ENCODE data around the gene UNC93B1.

UNC93B1 gene

DNA sequence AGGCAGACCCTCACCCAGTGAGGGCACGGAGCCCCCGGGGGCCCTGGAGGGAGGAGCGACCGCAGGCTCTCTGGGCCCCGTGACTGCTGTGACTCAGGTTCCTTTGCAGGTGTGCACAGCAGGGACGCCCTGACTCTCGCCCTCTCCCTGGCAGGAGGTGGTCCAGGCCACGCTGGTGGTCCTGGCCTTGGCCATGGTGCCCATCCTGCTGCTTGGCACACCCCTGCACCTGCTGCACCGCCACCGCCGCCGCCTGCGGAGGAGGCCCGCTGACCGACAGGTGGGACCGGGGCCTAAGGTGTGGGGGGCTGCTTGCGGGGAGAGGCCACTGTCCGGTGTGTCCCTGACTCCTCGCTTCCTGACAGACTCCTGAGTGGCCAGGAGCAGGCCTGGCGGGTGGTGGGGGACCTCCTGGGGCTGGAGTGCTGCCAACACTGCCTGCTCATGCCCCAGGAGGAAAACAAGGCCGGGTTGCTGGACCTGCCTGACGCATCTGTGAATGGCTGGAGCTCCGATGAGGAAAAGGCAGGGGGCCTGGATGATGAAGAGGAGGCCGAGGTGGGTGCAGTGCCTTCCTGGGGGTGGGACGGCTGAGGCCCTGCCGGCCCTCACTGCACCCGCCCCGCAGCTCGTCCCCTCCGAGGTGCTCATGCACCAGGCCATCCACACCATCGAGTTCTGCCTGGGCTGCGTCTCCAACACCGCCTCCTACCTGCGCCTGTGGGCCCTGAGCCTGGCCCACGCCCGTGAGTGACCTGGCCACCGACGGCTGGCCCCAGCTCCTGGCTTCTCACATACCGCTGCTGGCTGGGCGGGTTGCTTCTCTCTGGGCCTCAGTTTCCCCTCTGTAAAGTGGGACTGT lies 45.8 kb upstream of the UNC93B1 start:
- CTCF ChIA-PET, result interaction anchor here (3.0 kb wide), 1 partner anchor 8 kb away, joined by 13 read pairs; no protein-coding TSS in a partner anchor

GRCh38 chr11:68048681-68049508 lies 45.0 kb upstream of the UNC93B1 start:
- POLR2A ChIA-PET, result no interaction called here
- no peak for DNase-seq (ENCODE audit: extremely low spot score)
- CTCF ChIA-PET, result no interaction called here
- TF ChIP-seq, protein P1, sequence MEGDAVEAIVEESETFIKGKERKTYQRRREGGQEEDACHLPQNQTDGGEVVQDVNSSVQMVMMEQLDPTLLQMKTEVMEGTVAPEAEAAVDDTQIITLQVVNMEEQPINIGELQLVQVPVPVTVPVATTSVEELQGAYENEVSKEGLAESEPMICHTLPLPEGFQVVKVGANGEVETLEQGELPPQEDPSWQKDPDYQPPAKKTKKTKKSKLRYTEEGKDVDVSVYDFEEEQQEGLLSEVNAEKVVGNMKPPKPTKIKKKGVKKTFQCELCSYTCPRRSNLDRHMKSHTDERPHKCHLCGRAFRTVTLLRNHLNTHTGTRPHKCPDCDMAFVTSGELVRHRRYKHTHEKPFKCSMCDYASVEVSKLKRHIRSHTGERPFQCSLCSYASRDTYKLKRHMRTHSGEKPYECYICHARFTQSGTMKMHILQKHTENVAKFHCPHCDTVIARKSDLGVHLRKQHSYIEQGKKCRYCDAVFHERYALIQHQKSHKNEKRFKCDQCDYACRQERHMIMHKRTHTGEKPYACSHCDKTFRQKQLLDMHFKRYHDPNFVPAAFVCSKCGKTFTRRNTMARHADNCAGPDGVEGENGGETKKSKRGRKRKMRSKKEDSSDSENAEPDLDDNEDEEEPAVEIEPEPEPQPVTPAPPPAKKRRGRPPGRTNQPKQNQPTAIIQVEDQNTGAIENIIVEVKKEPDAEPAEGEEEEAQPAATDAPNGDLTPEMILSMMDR (IDR thresholded peaks at IDR 0.05; ENCODE audit: control extremely low read depth, extremely low read depth, low read depth, missing control alignments), result no peak

More for the DNA sequence above, 45.8 kb upstream of the UNC93B1 start:
- TF ChIP-seq, protein P1 (IDR thresholded peaks at IDR 0.05; ENCODE audit: control extremely low read depth, extremely low read depth, low read depth, missing control alignments), result no peak
- POLR2A ChIA-PET, result no interaction called here
- no peak for DNase-seq (ENCODE audit: extremely low spot score)

GRCh38 chr11:68047437-68048290 lies 43.8 kb upstream of the UNC93B1 start:
- ChIA-PET CTCF (no interaction called here), POLR2A (interaction anchor here (0.6 kb wide), 1 partner anchor 29 kb away, joined by 3 read pairs; no protein-coding TSS in a partner anchor)
- DNase-seq (ENCODE audit: extremely low spot score), result no peak
- TF ChIP-seq, protein P1 (IDR thresholded peaks at IDR 0.05; ENCODE audit: control extremely low read depth, extremely low read depth, low read depth, missing control alignments), result no peak

- ChIA-PET POLR2A (no interaction called here), CTCF (interaction anchor here (1.1 kb wide), 1 partner anchor 15 kb away, joined by 3 read pairs; no protein-coding TSS in a partner anchor)
- no peak for DNase-seq (ENCODE audit: extremely low spot score)
- TF ChIP-seq, protein P1 (IDR thresholded peaks at IDR 0.05; ENCODE audit: control extremely low read depth, extremely low read depth, low read depth, missing control alignments), result no peak
Observed at GRCh38 chr11:68044898-68045351, 41.0 kb upstream of the UNC93B1 start.

- TF ChIP-seq, protein P1 (IDR thresholded peaks at IDR 0.05; ENCODE audit: control extremely low read depth, extremely low read depth, low read depth, missing control alignments), result no peak
- ChIA-PET POLR2A (interaction anchor here (1.8 kb wide), 1 partner anchor 8 kb away, joined by 5 read pairs; no protein-coding TSS in a partner anchor), CTCF (no interaction called here)
- no peak for DNase-seq (ENCODE audit: extremely low spot score)
Observed at GRCh38 chr11:68044145-68044813, 40.4 kb upstream of the UNC93B1 start.

Measured in GM10248 (cell line).